ENCODE data around the gene EME1.
"Not testable (repeated sequence)": the region's sequence is repeated elsewhere in the genome, so short reads cannot be mapped to it uniquely, and the experiment has no call there.

EME1 gene, protein sequence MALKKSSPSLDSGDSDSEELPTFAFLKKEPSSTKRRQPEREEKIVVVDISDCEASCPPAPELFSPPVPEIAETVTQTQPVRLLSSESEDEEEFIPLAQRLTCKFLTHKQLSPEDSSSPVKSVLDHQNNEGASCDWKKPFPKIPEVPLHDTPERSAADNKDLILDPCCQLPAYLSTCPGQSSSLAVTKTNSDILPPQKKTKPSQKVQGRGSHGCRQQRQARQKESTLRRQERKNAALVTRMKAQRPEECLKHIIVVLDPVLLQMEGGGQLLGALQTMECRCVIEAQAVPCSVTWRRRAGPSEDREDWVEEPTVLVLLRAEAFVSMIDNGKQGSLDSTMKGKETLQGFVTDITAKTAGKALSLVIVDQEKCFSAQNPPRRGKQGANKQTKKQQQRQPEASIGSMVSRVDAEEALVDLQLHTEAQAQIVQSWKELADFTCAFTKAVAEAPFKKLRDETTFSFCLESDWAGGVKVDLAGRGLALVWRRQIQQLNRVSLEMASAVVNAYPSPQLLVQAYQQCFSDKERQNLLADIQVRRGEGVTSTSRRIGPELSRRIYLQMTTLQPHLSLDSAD

GRCh38 chr17:50372758-50373556, at the start of gene EME1, which contains the start of gene MRPL27:
Gene EME1, plus strand, starts transcription at chr17:50373229. Its CDS starts 1,980 bp downstream, at chr17:50375209.
Gene MRPL27, minus strand, starts transcription at chr17:50373184. Its CDS starts 14 bp downstream, at chr17:50373170.
- H3K4me3 ChIP-seq (ENCODE audit: low read depth, low read length), result peak within 1 kb of the TSS; percentile 66
- DNase-seq (ENCODE audit: low read depth), result peak; percentile 51

DNA sequence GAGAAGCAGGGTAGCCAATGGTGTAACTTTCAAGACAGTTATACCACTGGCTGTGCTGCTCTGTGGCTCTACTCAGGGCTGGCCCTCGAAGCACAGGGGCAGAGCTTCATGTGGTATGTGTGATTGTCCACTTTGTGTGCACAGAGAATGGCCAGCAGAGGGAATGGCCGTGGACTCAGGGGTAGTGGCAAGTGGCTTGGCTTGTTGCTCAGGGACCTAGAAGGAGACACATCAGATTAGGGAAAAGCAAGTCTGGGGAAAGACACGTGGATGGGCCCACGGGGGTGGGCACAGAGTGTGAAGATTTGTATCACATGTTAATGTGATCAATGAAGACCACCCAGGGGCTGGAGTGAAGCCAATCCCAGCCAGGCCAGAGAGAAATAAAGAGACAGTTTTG, 47.1 kb upstream of the EME1 start:
- H3K4me3 ChIP-seq (ENCODE audit: low read depth, low read length), result no peak overlapping the region
- DNase-seq (ENCODE audit: low read depth), result no peak

DNA sequence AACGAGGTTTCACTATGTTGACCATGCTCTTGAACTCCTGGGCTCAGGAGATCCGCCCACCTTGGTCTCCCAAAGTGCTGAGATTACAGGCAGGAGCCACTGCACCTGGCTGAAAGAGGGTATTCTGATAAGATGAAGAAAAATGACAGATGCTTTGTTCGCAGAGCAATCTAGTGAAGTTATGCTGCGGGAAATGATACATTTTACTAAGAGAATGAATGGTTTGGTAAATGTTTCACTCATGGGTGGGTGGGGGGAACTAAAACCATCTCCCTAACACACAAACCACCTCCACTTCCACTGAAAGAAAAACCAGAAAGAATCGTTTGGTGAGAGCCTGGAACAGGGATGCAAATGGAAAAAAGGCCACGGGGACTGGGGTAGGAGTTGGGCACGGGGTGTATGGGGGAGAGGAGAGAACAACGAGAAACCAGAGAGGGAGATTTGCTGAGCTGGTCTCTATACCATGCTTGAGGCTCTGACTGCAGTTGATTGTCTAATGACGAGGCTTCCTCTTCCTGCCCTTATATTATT, 46.1 kb upstream of the EME1 start:
- H3K4me3 ChIP-seq (ENCODE audit: low read depth, low read length), result no peak overlapping the region
- no peak for DNase-seq (ENCODE audit: low read depth)

DNA sequence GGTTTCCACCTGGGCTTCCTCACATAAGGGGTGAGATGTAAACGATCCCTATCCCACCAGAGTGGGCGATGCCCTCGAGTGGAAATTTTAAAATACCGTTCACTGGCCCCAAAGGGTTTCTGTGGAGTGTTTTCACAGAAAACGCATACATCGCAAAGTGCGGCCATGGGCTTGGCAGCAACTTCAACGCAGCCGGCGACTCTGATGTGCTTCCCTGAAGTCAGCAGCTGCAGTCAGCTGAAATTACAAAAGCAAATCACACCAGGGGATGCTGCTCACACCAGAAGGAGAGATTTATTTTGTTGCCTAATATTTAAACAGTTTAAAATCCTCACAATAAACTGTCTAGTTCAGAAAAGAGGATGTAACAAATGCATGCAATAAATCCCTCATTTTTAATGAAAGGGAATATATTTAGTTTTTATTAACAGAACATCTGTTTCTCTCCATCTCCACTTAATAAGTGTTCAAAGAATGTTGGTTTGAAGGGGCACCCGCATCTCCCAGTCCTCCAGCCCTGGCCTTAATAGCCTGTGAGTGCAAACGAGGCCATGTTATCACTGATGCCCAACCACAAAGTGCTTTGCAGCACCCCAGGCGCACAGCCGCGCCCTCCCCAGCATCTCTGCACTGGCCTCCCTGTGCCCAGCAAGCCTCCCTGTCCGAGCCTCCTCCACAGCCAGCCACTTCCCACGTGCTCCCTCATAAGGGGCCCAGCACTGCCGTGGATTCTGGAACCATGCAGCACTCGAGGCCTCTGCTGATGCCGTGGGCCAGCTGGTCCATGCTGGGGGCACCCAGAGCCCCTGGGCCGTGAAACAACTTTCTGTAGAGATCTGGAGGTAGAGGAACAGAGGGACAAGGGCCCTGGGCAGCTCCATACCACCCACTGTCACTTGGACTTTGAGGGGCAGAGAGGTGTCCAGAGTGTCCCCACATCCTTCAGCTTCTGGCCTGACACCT, 44.4 kb upstream of the EME1 start:
- no peak for DNase-seq (ENCODE audit: low read depth)
- no peak overlapping the region for H3K4me3 ChIP-seq (ENCODE audit: low read depth, low read length)

DNA sequence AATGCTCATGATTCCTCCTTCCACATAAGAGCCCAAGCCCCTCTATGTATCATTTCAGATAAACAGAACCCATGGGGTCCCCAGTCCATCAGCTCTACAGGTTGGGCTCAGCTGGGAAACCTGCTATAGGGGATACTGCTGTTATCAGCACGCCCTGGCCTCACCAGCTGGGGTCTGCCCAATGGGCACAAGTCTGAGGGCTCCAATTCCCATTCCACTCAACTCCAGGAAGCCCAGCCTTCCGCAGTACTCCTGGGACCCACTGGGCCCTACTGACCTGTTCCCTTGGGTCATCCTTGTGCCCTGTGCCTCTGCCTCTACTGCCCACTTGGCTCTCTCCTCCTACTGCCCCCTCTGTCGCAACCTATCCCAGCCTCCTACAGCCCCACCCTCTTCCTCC, 43.3 kb upstream of the EME1 start:
- DNase-seq (ENCODE audit: low read depth), result no peak
- no peak overlapping the region for H3K4me3 ChIP-seq (ENCODE audit: low read depth, low read length)

DNA sequence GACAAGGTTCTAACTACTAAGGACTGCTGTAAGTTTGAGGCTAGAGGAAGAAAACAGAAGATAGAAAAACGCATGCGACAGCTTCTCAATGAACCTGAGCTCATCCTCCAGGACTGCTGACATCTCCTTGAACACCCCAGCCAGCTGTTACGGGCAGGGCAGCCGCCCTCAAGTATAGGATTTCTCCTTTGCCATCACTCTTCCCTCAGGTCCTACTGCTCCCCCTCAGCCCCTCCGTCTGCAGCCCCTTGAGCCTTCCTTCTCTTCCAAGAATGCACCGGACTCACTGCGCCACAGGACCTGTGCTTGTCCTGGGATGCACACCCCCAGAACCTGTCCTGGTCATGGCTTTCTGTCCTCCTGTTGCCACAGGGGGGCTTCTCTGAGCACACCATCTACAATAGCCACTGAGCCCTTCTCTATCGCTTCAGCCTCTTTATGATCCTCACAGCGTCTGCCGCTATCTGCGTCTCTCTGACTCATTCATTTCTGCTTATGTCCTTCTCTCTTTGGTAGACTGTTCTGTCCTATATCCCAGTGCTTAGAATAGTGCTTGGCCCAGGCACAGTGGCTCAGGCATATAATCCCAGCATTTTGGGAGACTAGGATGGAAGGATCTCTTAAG, 42.8 kb upstream of the EME1 start:
- no peak for DNase-seq (ENCODE audit: low read depth)
- no peak overlapping the region for H3K4me3 ChIP-seq (ENCODE audit: low read depth, low read length)

DNA sequence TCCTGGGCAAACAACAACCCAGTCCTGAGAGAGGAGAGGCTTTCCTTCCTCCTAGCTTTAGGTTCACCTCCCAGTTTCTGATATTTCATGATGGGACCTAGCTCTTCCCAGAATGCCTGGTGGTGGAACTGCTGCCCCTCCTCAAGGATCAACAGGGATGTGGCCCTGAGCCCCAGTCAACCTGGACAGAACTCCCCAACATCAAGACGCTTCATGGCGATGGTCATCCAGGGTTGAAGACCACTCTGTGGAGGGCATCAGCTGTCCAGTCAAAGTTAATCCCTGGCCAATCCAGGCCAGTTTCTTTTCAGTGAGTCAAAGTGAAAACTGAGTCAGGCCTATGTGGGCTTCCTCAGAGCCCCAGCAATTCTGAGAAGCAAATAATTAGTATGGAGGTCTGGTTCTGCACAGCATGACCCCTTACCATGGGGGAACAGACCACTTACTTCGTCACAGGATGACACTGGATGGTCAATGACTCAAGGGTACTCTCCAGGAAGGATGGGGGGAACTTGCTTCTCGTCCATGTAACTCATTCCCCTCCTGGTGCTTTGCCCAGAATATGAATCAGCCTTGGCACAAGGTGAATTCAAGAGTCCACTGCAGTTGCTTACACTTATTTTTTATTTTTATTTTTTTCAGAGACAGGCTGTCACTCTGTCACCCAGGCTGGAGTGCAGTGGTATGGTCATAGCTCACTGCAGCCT, 41.8 kb upstream of the EME1 start:
- no peak overlapping the region for H3K4me3 ChIP-seq (ENCODE audit: low read depth, low read length)
- DNase-seq (ENCODE audit: low read depth), result peak; percentile 92

GRCh38 chr17:50332196-50332595, 40.8 kb upstream of the EME1 start:
- no peak overlapping the region for H3K4me3 ChIP-seq (ENCODE audit: low read depth, low read length)
- DNase-seq (ENCODE audit: low read depth), result no peak

DNA sequence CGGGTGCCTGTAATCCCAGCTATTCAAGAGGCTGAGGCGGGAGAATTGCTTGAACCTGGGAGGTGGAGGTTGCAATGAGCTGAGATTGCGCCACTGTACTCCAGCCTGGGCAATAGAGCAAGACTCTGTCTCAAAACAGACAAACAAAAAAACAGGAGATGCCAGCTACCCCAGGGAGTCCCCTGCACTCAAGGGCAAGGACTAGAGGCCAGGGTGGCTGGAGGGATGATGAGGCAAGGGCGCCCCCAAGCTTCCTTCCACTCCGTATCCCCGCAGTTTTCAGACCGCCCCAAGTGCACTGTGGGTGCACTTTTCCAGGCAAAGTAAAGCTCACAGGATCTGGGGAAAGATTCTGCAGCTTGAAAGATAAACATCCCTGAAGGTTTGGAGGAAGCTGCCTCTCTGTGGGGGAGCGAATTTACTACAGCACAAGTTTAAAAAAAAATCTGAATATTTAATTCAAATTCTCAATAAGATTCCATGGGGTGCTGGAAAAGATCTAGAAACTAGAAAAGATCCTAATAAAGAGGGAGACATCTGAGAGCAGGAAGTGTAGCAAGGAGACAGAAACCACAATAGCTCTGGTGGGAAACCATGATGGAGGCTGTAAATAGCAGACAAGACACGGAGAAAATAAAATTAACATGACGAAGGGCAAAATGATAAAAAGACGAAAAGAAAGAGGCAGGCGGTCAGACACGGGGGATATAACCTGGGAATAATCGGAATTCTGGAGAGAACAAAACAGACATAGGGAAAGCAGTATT, 39.6 kb upstream of the EME1 start:
- not testable (repeated sequence) for DNase-seq (ENCODE audit: low read depth); H3K4me3 ChIP-seq (ENCODE audit: low read depth, low read length)

DNA sequence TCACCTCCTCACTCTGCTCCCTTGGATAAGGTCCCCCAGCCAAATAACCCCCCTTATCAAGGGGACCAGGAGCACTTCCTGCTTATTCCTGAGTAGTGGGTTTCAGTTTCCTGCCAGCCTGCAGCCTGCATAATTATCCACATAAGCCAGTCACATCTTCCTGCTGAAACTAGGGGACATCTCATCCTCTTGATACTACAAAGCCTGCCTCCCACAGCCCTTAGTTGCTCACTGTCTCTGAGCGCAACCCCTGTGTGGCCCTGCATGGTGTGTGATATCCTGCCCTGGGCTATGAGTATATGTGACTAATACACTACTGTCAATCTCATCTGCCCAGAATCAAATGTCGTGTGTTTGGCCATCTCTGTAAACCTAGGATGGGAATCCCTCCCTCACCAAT, 35.1 kb upstream of the EME1 start:
- no peak for DNase-seq (ENCODE audit: low read depth)
- H3K4me3 ChIP-seq (ENCODE audit: low read depth, low read length), result no peak overlapping the region

- no peak overlapping the region for H3K4me3 ChIP-seq (ENCODE audit: low read depth, low read length)
- no peak for DNase-seq (ENCODE audit: low read depth)
These were observed 34.4 kb upstream of the EME1 start for GRCh38 chr17:50338645-50339044.

DNA sequence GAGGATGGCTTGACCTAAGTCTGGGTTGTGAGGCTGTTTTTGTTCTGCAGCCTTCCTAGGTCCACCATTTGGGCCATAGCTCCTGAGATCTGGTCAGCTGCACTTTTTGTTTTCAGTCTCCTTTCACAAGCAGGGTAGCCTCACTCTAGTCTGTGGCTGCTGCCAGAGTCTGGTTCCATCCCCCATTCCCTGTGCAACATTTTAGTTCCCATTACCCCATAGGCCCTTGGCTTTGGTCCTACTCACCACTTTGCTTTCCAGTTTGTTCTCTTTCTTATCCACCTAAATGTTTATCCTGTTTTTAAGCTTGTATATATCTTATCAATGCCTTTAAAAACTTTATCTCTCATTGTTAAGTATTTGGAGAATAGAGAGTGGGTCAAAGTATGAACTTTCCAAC, 33.6 kb upstream of the EME1 start:
- no peak for DNase-seq (ENCODE audit: low read depth)
- no peak overlapping the region for H3K4me3 ChIP-seq (ENCODE audit: low read depth, low read length)

DNA sequence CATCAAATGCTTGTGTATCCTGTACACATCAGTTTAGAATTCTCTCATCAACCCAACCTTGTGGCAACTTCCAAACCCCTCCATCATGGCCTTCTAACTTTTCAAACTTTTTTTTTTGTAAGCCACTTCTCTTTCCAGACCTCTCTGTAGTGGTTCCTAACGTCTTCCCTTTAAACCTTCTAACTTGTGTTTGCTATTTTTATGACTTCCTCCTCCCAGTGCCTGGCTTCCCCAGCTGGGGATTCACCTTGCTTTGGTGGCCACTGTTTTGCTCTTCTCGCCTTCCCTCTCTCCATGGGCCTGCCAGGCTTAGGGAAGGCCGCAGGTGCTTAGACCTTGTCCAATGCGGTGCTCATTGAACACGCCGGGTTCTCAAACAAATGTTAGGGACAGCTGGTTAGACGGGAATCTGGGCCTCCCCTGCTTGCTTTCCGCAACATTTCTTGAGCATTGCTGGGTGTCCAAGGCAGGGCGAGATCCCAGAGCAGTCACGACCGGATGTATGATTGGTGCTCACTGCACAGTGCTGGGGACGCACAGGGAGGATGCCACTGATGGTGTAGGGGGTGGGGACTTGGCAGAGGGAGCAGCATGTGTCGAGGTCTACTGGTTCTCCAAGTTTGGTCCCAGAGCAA, 28.2 kb upstream of the EME1 start:
- no peak overlapping the region for H3K4me3 ChIP-seq (ENCODE audit: low read depth, low read length)
- DNase-seq (ENCODE audit: low read depth), result no peak

- peak; percentile 55 for DNase-seq (ENCODE audit: low read depth)
- peak within 1 kb of the TSS; percentile 73 for H3K4me3 ChIP-seq (ENCODE audit: low read depth, low read length)
These were observed 27.4 kb upstream of the EME1 start, which contains the start of gene XYLT2 for GRCh38 chr17:50345432-50346312. Gene XYLT2, plus strand, starts transcription at chr17:50346126. Its CDS starts 15 bp downstream, at chr17:50346141.

DNA sequence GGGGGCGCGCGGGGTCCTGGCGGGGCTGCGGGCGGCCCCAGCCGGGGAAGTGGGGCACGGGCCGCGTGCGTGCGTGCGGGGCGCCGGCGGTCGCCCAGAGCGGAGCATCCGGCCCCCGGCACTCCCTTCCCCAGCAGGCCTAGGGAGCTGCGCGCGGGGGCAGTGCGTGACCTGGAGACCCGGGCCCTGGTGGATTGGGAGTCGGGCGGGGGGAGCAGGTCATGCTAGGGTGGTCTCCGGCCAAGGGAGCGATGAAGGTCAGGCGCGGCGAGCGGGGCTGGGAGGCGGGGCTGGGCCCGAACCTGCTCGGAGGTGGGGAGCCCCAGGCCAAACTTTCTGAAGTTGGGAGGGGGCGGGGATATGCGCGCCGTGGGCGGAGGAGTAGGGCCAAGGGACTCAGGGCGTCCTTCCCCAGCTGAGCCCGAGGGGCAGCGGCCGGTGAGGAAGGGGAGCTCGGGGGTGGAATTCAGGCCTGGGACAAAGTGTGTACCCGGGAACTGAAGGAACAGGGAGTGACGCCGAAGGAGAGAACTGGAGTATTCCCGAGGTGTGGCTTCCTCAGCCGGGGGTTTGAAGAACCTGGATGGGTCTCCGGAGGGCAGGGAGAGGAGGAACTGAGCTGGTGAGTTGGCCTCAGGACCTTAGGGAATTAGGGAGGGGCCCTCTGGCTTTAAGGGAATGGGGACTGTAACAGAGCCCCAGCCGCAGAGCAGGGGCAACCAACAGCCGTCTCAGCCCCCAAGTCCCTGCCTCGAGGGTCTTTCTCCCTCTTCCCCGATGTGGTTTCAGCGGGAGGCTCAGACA, 26.5 kb upstream of the EME1 start:
- peak overlapping the region; percentile 73 for H3K4me3 ChIP-seq (ENCODE audit: low read depth, low read length)
- no peak for DNase-seq (ENCODE audit: low read depth)
